ENCODE data around the gene CNGB1.

Gene CNGB1

DNA sequence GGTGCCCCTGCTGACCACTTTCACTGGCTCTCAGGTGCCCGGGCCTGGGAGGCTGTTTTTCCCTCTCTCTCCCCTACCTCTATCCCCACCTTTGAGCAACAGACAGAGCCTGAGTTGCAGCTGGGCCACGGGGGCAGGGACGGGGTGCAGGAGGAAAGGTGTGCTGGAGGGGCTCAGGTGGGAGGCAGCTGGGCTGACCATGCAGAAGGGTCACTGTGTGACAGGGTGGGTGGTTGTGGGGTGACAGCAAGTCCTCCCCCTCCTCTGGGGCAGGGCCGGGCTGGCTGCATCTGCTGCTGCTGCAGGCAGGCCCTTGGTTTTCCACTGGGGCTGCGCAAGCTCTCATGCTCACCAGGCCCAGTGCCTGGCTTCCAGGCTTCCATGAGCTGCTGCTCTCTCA, 23.0 kb upstream of the CNGB1 start:
- in situ Hi-C loops (cut with HindIII; ENCODE audit: low sequenced_read_pairs), result no loop called here
- no peak for DNase-seq (ENCODE audit: low read depth, low spot score)
- no peak overlapping the region for H3K4me3 ChIP-seq (ENCODE audit: low read depth, low read length)

DNA sequence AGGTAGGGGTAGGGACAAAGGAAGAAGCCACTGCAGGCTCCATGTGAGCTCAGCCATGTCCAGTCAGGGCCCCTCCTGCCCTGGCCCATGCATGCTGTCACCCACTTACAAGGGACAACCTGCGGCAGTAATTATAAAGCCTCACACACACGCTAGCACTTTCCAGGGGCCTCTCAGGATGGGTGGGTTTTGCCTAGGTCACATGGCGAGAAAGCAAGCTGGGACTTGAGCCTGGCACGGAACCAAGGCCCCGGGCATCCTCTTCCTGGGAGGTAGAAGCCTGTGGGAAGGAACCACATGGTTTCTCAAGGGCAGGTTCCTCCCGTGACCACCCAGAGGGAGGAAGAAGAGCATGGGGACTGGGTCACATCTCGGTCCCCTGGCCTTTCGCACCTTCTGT, 22.5 kb upstream of the CNGB1 start:
- no peak overlapping the region for H3K4me3 ChIP-seq (ENCODE audit: low read depth, low read length)
- no peak for DNase-seq (ENCODE audit: low read depth, low spot score)
- in situ Hi-C loops (cut with HindIII; ENCODE audit: low sequenced_read_pairs), result no loop called here
- TF ChIP-seq, protein P1, sequence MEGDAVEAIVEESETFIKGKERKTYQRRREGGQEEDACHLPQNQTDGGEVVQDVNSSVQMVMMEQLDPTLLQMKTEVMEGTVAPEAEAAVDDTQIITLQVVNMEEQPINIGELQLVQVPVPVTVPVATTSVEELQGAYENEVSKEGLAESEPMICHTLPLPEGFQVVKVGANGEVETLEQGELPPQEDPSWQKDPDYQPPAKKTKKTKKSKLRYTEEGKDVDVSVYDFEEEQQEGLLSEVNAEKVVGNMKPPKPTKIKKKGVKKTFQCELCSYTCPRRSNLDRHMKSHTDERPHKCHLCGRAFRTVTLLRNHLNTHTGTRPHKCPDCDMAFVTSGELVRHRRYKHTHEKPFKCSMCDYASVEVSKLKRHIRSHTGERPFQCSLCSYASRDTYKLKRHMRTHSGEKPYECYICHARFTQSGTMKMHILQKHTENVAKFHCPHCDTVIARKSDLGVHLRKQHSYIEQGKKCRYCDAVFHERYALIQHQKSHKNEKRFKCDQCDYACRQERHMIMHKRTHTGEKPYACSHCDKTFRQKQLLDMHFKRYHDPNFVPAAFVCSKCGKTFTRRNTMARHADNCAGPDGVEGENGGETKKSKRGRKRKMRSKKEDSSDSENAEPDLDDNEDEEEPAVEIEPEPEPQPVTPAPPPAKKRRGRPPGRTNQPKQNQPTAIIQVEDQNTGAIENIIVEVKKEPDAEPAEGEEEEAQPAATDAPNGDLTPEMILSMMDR (IDR thresholded peaks at IDR 0.05; ENCODE audit: low read depth, low read length), result no peak

More for the DNA sequence above, 23.0 kb upstream of the CNGB1 start:
- TF ChIP-seq, protein P1 (IDR thresholded peaks at IDR 0.05; ENCODE audit: low read depth, low read length), result no peak

DNA sequence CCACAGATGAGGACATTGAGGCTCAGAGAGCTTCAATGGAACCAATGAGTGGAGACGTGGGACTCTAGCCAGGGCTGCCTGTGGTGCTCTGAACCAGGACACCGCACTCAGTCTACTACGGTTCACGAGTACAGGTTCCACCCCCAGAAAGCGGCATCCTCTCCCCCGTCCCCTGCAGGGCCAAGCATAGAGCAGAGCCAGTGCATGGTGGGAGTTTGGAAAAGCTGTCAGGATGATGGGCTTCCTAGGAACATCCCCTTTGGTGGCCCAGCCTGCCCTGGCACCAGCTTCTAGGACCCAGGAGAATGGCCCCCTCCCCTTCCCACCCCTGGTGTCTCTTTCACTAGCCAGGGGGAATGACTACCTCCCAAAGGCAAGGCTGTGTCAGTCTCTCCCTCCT, 21.2 kb upstream of the CNGB1 start:
- no peak overlapping the region for H3K4me3 ChIP-seq (ENCODE audit: low read depth, low read length)
- DNase-seq (ENCODE audit: low read depth, low spot score), result no peak
- in situ Hi-C loops (cut with HindIII; ENCODE audit: low sequenced_read_pairs), result no loop called here
- TF ChIP-seq, protein P1 (IDR thresholded peaks at IDR 0.05; ENCODE audit: low read depth, low read length), result no peak

DNA sequence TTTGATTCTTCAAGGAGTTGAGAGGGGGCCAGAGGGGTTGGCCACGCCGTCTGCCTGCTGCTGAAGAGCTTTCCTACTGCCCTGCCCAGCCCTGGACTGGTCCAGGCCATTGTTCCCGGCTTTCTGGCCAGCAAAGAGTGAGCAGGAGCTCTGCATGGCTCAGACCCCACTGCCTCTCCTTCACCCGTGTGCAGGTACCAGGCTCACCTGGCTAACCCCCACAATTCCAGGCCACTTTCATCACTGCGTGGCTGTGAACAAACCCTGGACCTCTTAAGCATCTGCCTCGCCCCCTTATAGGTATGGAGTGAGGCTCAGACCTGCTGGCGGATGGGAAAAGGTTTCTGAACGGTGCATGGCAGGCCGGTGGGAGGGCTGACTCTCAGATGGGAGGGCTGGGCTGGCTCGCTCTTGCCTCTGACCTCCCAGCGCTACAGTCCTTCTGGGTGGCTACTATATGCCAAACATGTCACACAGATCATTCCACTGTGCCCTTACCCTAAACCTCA, 20.7 kb upstream of the CNGB1 start:
- in situ Hi-C loops (cut with HindIII; ENCODE audit: low sequenced_read_pairs), result no loop called here
- TF ChIP-seq, protein P1 (IDR thresholded peaks at IDR 0.05; ENCODE audit: low read depth, low read length), result no peak
- no peak for DNase-seq (ENCODE audit: low read depth, low spot score)

DNA sequence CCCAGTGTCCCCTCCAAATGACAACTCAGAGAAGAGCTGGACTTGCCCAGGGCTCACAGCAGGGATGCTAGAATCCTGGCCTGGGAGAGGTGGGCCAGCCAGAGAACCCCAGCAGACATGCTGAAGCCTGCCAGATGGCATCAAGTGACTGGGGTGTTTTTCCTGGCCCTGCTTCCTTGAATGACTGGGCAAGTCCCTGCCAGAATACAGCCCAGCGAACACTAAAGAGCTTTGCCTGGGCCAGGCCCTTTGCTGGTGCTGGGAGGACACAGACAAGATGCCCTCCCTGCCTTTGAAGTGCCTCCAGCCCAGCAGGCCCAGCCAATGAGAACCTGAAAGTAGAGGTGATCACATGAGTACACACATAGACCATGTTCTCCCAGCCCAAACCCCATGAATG, 18.0 kb upstream of the CNGB1 start:
- H3K4me3 ChIP-seq (ENCODE audit: low read depth, low read length), result no peak overlapping the region
- no peak for DNase-seq (ENCODE audit: low read depth, low spot score)
- TF ChIP-seq, protein P1 (IDR thresholded peaks at IDR 0.05; ENCODE audit: low read depth, low read length), result no peak
- in situ Hi-C loops (cut with HindIII; ENCODE audit: low sequenced_read_pairs), result no loop called here

More for the DNA sequence above, 20.7 kb upstream of the CNGB1 start:
- no peak overlapping the region for H3K4me3 ChIP-seq (ENCODE audit: low read depth, low read length)

DNA sequence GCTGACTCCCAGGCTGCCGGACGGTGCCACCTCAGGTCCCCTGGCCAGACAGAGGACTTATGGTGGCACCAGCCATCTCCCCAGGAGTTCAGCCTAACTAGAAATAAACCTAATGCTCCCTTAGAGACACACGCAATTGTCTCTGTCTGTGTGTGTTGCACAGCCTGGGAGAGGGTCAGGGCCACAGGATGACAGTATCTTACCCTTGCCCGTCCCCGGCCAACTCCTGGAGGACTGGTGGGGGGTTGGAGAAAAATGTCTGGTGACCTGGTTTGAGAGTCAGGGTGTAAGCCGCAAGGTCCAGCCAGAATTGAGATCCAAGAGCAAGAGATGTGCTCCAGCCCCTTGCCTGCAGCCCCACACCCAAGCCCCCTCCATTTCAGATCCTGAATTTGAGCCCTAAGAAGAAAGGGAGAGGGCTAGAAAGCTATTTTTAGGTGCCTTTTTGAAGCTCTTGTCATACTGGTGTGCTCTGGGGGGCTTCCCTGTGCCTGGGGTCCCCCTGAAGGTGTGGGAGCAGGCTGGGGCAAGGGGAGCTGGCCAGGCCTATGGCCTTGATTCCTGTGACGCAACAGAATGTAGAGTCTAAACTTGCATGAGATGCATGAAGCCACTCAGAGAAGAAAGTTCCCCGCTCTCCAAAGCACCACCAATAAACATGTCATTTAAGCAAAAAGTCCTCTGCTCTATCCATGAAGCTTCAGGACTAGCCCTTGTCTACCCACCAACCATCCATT, 16.7 kb upstream of the CNGB1 start:
- H3K4me3 ChIP-seq (ENCODE audit: low read depth, low read length), result no peak overlapping the region
- TF ChIP-seq, protein P1 (IDR thresholded peaks at IDR 0.05; ENCODE audit: low read depth, low read length), result no peak
- in situ Hi-C loops (cut with HindIII; ENCODE audit: low sequenced_read_pairs), result no loop called here
- DNase-seq (ENCODE audit: low read depth, low spot score), result no peak
